ENCODE data around the gene LAMA2. TPM values are rescaled to one million over a fixed set of nuclear protein-coding genes. Genes with fewer than 3 reads are reported as not detected.

LAMA2 gene
- total RNA-seq, 1 experiment from 2014 or later = 0.28 TPM

DNA sequence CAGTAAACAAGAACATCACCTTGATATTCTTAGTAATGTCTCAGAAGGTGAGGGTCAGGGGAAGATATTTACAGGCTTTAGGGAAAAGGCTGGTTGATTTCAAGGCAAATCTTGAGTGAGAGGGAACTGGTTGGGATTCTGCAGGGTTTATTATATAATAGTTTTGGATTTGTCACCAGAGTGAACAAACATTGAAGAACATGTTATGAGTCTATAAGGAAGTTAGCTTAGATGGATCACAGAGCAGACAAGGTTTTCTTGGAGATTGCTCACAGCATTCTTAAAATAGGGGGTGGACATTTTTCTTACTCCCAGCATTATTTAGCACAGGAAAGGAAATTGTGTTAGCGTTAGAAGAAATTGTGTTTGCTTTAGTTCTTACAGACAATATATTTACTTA, 324.9 kb downstream of the LAMA2 start:
- ChIA-PET CTCF (no interaction called here), POLR2A (no interaction called here)
- Histone ChIP-seq H3K36me3 (ENCODE audit: control insufficient read depth, insufficient read depth, low read length) (no peaks in the 10 kb centered on the region), H3K9me3 (ENCODE audit: control insufficient read depth, insufficient read depth, low read depth, low read length) (no peaks in the 10 kb centered on the region), H3K27me3 (ENCODE audit: control insufficient read depth, insufficient read depth, low read length) (no peaks in the 10 kb centered on the region), H3K4me1 (ENCODE audit: control insufficient read depth, insufficient read depth, low read length) (no peaks in the 10 kb centered on the region), H3K27ac (ENCODE audit: low read length) (no peak overlapping the region), H3K4me3 (ENCODE audit: low read depth in 2 of 2, low read length in 2 of 2) (no peak overlapping the region)
- DNase-seq (ENCODE audit: low read depth, low spot score) = no peak
- no TSS peak for BruUV-seq (replicated peaks)
- no peak for ATAC-seq
- no peak for TF ChIP-seq SIN3A (IDR thresholded peaks at IDR 0.05; ENCODE audit: borderline replicate concordance, insufficient read depth, low read depth, low read length)
- TF ChIP-seq, protein P1, sequence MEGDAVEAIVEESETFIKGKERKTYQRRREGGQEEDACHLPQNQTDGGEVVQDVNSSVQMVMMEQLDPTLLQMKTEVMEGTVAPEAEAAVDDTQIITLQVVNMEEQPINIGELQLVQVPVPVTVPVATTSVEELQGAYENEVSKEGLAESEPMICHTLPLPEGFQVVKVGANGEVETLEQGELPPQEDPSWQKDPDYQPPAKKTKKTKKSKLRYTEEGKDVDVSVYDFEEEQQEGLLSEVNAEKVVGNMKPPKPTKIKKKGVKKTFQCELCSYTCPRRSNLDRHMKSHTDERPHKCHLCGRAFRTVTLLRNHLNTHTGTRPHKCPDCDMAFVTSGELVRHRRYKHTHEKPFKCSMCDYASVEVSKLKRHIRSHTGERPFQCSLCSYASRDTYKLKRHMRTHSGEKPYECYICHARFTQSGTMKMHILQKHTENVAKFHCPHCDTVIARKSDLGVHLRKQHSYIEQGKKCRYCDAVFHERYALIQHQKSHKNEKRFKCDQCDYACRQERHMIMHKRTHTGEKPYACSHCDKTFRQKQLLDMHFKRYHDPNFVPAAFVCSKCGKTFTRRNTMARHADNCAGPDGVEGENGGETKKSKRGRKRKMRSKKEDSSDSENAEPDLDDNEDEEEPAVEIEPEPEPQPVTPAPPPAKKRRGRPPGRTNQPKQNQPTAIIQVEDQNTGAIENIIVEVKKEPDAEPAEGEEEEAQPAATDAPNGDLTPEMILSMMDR (IDR thresholded peaks at IDR 0.05) = no peak
- no peak for TF ChIP-seq TCF7L2 (IDR thresholded peaks at IDR 0.05; ENCODE audit: low read depth, low read length)
- TF ChIP-seq, protein P2, sequence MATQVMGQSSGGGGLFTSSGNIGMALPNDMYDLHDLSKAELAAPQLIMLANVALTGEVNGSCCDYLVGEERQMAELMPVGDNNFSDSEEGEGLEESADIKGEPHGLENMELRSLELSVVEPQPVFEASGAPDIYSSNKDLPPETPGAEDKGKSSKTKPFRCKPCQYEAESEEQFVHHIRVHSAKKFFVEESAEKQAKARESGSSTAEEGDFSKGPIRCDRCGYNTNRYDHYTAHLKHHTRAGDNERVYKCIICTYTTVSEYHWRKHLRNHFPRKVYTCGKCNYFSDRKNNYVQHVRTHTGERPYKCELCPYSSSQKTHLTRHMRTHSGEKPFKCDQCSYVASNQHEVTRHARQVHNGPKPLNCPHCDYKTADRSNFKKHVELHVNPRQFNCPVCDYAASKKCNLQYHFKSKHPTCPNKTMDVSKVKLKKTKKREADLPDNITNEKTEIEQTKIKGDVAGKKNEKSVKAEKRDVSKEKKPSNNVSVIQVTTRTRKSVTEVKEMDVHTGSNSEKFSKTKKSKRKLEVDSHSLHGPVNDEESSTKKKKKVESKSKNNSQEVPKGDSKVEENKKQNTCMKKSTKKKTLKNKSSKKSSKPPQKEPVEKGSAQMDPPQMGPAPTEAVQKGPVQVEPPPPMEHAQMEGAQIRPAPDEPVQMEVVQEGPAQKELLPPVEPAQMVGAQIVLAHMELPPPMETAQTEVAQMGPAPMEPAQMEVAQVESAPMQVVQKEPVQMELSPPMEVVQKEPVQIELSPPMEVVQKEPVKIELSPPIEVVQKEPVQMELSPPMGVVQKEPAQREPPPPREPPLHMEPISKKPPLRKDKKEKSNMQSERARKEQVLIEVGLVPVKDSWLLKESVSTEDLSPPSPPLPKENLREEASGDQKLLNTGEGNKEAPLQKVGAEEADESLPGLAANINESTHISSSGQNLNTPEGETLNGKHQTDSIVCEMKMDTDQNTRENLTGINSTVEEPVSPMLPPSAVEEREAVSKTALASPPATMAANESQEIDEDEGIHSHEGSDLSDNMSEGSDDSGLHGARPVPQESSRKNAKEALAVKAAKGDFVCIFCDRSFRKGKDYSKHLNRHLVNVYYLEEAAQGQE (IDR thresholded peaks at IDR 0.05; ENCODE audit: insufficient read depth in 1 of 2, low read depth in 2 of 2, low read length in 1 of 2) = no peak
- no peak for TF ChIP-seq POLR2AphosphoS5 (IDR thresholded peaks at IDR 0.05; ENCODE audit: low read depth, low read length)
- intact Hi-C loops (cut with micrococcal nuclease; ENCODE audit: unreplicated experiment) = no loop called here
- in situ Hi-C loops (cut with HindIII; ENCODE audit: low pct_unique_long_range_greater_than_20kb, low sequenced_read_pairs) = no loop called here

DNA sequence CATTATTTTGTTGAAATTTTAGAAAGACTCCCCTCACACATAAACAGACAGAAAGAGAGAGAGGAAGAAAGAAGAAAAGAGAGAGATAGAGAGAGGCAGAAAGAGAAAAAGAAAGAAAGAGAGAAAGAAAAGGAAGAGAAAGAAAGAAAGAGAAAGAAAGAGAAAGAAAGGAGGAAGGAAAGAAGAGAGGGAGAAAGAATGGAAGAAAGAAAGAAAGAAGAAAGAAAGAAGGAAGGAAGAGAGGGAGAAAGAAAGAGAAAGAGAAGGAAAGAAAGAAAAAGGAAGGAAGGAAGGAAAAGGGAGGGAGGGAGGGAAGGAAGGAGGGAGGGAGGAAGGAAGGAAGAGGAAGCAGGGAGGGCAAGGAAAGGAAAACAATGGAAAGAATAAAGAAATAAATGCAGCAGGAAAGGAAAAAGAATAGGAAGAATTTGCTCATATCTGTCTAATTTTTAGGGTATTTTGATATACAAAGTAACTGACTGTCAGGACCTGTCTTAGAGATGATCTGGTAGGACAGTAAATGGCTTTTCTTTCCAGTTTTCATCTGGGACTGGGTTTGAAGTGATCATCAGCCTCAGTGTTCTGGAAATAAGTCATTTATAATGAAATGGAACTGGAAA, 325.6 kb downstream of the LAMA2 start:
- Histone ChIP-seq H3K4me1 (ENCODE audit: control insufficient read depth, insufficient read depth, low read length) (no peaks in the 10 kb centered on the region), H3K27me3 (ENCODE audit: control insufficient read depth, insufficient read depth, low read length) (no peaks in the 10 kb centered on the region), H3K9me3 (ENCODE audit: control insufficient read depth, insufficient read depth, low read depth, low read length) (no peaks in the 10 kb centered on the region), H3K27ac (ENCODE audit: low read length) (no peak overlapping the region), H3K4me3 (ENCODE audit: low read depth in 2 of 2, low read length in 2 of 2) (no peak overlapping the region), H3K36me3 (ENCODE audit: control insufficient read depth, insufficient read depth, low read length) (no peaks in the 10 kb centered on the region)
- ATAC-seq = no peak
- no peak for DNase-seq (ENCODE audit: low read depth, low spot score)
- BruUV-seq (replicated peaks) = no TSS peak
- ChIA-PET POLR2A (no interaction called here), CTCF (no interaction called here)
- intact Hi-C loops (cut with micrococcal nuclease; ENCODE audit: unreplicated experiment) = no loop called here
- in situ Hi-C loops (cut with HindIII; ENCODE audit: low pct_unique_long_range_greater_than_20kb, low sequenced_read_pairs) = no loop called here
- TF ChIP-seq SIN3A (IDR thresholded peaks at IDR 0.05; ENCODE audit: borderline replicate concordance, insufficient read depth, low read depth, low read length) (no peak), POLR2AphosphoS5 (IDR thresholded peaks at IDR 0.05; ENCODE audit: low read depth, low read length) (no peak), TCF7L2 (IDR thresholded peaks at IDR 0.05; ENCODE audit: low read depth, low read length) (no peak)
- TF ChIP-seq, protein P2 (IDR thresholded peaks at IDR 0.05; ENCODE audit: insufficient read depth in 1 of 2, low read depth in 2 of 2, low read length in 1 of 2) = no peak
- TF ChIP-seq, protein P1 (IDR thresholded peaks at IDR 0.05) = no peak
